Hepatocyte (in vitro differentiated cells): ENCODE measurements around the gene NOP58. TPM values are rescaled to one million over a fixed set of nuclear protein-coding genes. Genes with fewer than 3 reads are reported as not detected.

Source experiments
- DNase-seq: peaks from one replicate; pipeline ENCODE4 v3.0.0-alpha.2; 2016; ENCODE audit warnings: low spot score
- H2AFZ ChIP-seq: fragments of 200-600 bp; sonication (generic); 2 replicates; pipeline ENCODE4 v1.6.0; 2016; ENCODE audit warnings: antibody characterized with exemption, mild to moderate bottlenecking
- H3K27ac ChIP-seq: fragments of 200-600 bp; sonication (generic); 2 replicates; pipeline ENCODE4 v1.5.1; 2016; ENCODE audit warnings: mild to moderate bottlenecking
- H3K27me3 ChIP-seq: fragments of 200-600 bp; sonication (generic); 2 replicates; pipeline ENCODE4 v1.6.1; 2016
- H3K36me3 ChIP-seq: fragments of 200-600 bp; sonication (generic); replicated peaks from 2 replicates; pipeline ENCODE4 v1.5.1; 2016; ENCODE audit warnings: low read depth; ENCODE audit not compliant: insufficient read depth
- H3K4me1 ChIP-seq: fragments of 200-600 bp; sonication (generic); 2 replicates; pipeline ENCODE4 v1.5.1; 2016; ENCODE audit warnings: mild to moderate bottlenecking, moderate library complexity; ENCODE audit not compliant: insufficient read depth
- H3K4me2 ChIP-seq: fragments of 200-600 bp; sonication (generic); 2 replicates; pipeline ENCODE4 v1.6.0; 2016
- H3K4me3 ChIP-seq: fragments of 200-600 bp; sonication (generic); 2 replicates; pipeline ENCODE4 v1.5.1; 2016; ENCODE audit warnings: mild to moderate bottlenecking
- H3K79me2 ChIP-seq: fragments of 200-600 bp; sonication (generic); 2 replicates; pipeline ENCODE4 v1.6.0; 2017; ENCODE audit warnings: mild to moderate bottlenecking
- H3K9me2 ChIP-seq: fragments of 200-600 bp; sonication (generic); replicated peaks from 2 replicates; pipeline ENCODE4 v1.6.0; 2017; ENCODE audit warnings: mild to moderate bottlenecking; ENCODE audit not compliant: insufficient read depth
- H3K9me3 ChIP-seq: fragments of 200-600 bp; sonication (generic); 2 replicates; pipeline ENCODE4 v1.5.1; 2016; ENCODE audit warnings: low read depth, mild to moderate bottlenecking
- H4K20me1 ChIP-seq: fragments of 200-600 bp; sonication (generic); 2 replicates; pipeline ENCODE4 v1.6.0; 2016; ENCODE audit warnings: mild to moderate bottlenecking; ENCODE audit not compliant: insufficient read depth, poor library complexity, severe bottlenecking
- CTCF ChIP-seq: fragments of 200-600 bp; sonication (generic); IDR thresholded peaks from 2 replicates; pipeline ENCODE4 v1.5.1; 2016; ENCODE audit warnings: antibody characterized with exemption, mild to moderate bottlenecking; ENCODE audit not compliant: poor library complexity
- EZH2 ChIP-seq: fragments of 200-600 bp; sonication (generic); IDR thresholded peaks from 2 replicates; pipeline ENCODE4 v1.6.1; 2016; ENCODE audit warnings: antibody characterized with exemption, mild to moderate bottlenecking, borderline replicate concordance
- EZH2phosphoT487 ChIP-seq: fragments of 200-600 bp; sonication (generic); IDR thresholded peaks from one replicate; pipeline ENCODE4 v1.6.1; 2018; ENCODE audit warnings: antibody characterized with exemption, mild to moderate bottlenecking, low read depth, moderate library complexity; ENCODE audit not compliant: unreplicated experiment, severe bottlenecking
- WGBS: methylation state at CpG from one replicate; pipeline ENCODE4 v1.1.6; 2016; ENCODE audit warnings: low lambda C conversion rate; ENCODE audit errors: missing lambda C conversion rate; 5-methylcytosine and 5-hydroxymethylcytosine counted together
- polyA plus RNA-seq: library from polyadenylated mRNA; unstranded; fragments of >200 nt; fragmentation: Nextera tagmentation; extraction: Ambion mirVana; gene quantifications from 2 replicates; pipeline ENCODE4 v1.2.1, GENCODE V29; 2016
- total RNA-seq: library from RNA; depleted of rRNA; stranded (reverse); fragments of >200 nt; gene quantifications from 2 replicates; pipeline ENCODE4 v1.2.3, GENCODE V29; 2014

Gene NOP58
- total RNA-seq (51.9 and 57.0 TPM in 2 replicates), polyA plus RNA-seq (57.3 and 65.4 TPM in 2 replicates)

- Histone ChIP-seq H3K9me2 (no peaks in the 10 kb centered on the region), H3K4me1 (peaks cover 3% of the 10 kb centered on the region), H3K79me2 (peaks cover 54% of the 10 kb centered on the region), H4K20me1 (peaks cover 45% of the 10 kb centered on the region), H3K4me3 (peak within 1 kb of the TSS; percentile 62), H3K4me2 (peak within 1 kb of the TSS; percentile 81), H3K27ac (peak within 1 kb of the TSS; percentile 98), H3K36me3 (no peaks in the 10 kb centered on the region), H3K9me3 (no peaks in the 10 kb centered on the region), H2AFZ (peak within 1 kb of the TSS; percentile 97), H3K27me3 (no peaks in the 10 kb centered on the region)
- under 1% methylated on average over 54 of the region's 54 CpGs for WGBS
- no peak for TF ChIP-seq EZH2
- TF ChIP-seq CTCF: no peak
- no peak for TF ChIP-seq EZH2phosphoT487
- DNase-seq: peak; percentile 97
Measured at GRCh38 chr2:202265467-202266277, at the start of gene NOP58. Gene NOP58, plus strand, starts transcription at chr2:202265763. Its CDS starts 179 bp downstream, at chr2:202265942.

- no peaks in the 10 kb centered on the region for H3K36me3 ChIP-seq
- peaks cover 61% of the 10 kb centered on the region for H4K20me1 ChIP-seq
- DNase-seq: no peak
- no peaks in the 10 kb centered on the region for H3K9me2 ChIP-seq
- no peaks in the 10 kb centered on the region for H3K27me3 ChIP-seq
- no peaks in the 10 kb centered on the region for H3K9me3 ChIP-seq
- no peak overlapping the region for H3K4me2 ChIP-seq
- no peak overlapping the region for H2AFZ ChIP-seq
- H3K4me1 ChIP-seq: no peaks in the 10 kb centered on the region
- H3K79me2 ChIP-seq: peaks cover 97% of the 10 kb centered on the region
- TF ChIP-seq EZH2phosphoT487 (no peak), EZH2 (no peak), CTCF (no peak)
- no peak overlapping the region for H3K4me3 ChIP-seq
- H3K27ac ChIP-seq: no peak overlapping the region
- 67% methylated on average over 1 of the region's 1 CpG for WGBS
Measured at GRCh38 chr2:202221873-202222272, 43.7 kb upstream of the NOP58 start.

- Histone ChIP-seq H3K27ac (peak overlapping the region; percentile 96), H3K27me3 (no peaks in the 10 kb centered on the region), H3K4me3 (peak overlapping the region; percentile 98), H3K4me1 (peaks cover 9% of the 10 kb centered on the region), H4K20me1 (peaks cover 47% of the 10 kb centered on the region), H3K36me3 (no peaks in the 10 kb centered on the region), H2AFZ (peak overlapping the region; percentile 100), H3K4me2 (peak overlapping the region; percentile 87), H3K9me3 (no peaks in the 10 kb centered on the region), H3K79me2 (peaks cover 53% of the 10 kb centered on the region), H3K9me2 (no peaks in the 10 kb centered on the region)
- TF ChIP-seq EZH2: no peak
- TF ChIP-seq EZH2phosphoT487: no peak
- no peak for TF ChIP-seq CTCF
- DNase-seq: peak; percentile 64
- WGBS: 2% methylated on average over 24 of the region's 30 CpGs
Measured at GRCh38 chr2:202237787-202238233, 27.8 kb upstream of the NOP58 start.
